DOHH2 (cell line): ENCODE results near the gene ALKAL2.

Source experiments
- H3F3A ChIP-seq: fragments of 200-600 bp; sonication (generic), shearing (Covaris generic); 2 replicates; pipeline ENCODE4 v1.6.0; 2016; ENCODE audit warnings: antibody characterized with exemption, mild to moderate bottlenecking; ENCODE audit not compliant: control insufficient read depth, insufficient read depth
- H3K27ac ChIP-seq: fragments of 200-600 bp; sonication (generic); 2 replicates; pipeline ENCODE4 v1.5.1; 2014; ENCODE audit warnings: low read depth, mild to moderate bottlenecking, low read length, moderate library complexity
- H3K27me3 ChIP-seq: fragments of 200-600 bp; sonication (generic); 2 replicates; pipeline ENCODE4 v1.6.1; 2014; ENCODE audit warnings: mild to moderate bottlenecking, low read length, mixed read lengths; ENCODE audit not compliant: control insufficient read depth
- H3K36me3 ChIP-seq: fragments of 200-600 bp; sonication (generic); 2 replicates; pipeline ENCODE4 v1.6.1; 2014; ENCODE audit warnings: mild to moderate bottlenecking, low read length, moderate library complexity, mixed read lengths; ENCODE audit not compliant: control insufficient read depth
- H3K4me1 ChIP-seq: fragments of 200-600 bp; sonication (generic); 2 replicates; pipeline ENCODE4 v1.6.1; 2014; ENCODE audit warnings: mild to moderate bottlenecking, low read length, mixed read lengths; ENCODE audit not compliant: control insufficient read depth
- H3K4me2 ChIP-seq: fragments of 200-600 bp; sonication (generic); 2 replicates; pipeline ENCODE4 v1.6.0; 2014; ENCODE audit warnings: mild to moderate bottlenecking, low read length, moderate library complexity
- H3K4me3 ChIP-seq: fragments of 200-600 bp; sonication (generic); 2 replicates; pipeline ENCODE4 v1.5.1; 2014; ENCODE audit warnings: mild to moderate bottlenecking, low read length, mixed read lengths
- H3K79me2 ChIP-seq: fragments of 200-600 bp; sonication (generic); 2 replicates; pipeline ENCODE4 v1.6.1; 2014; ENCODE audit warnings: mild to moderate bottlenecking, low read length, mixed read lengths; ENCODE audit not compliant: control insufficient read depth
- H3K9me2 ChIP-seq: fragments of 200-600 bp; sonication (generic); replicated peaks from 2 replicates; pipeline ENCODE4 v1.6.1; 2014; ENCODE audit warnings: mild to moderate bottlenecking, low read length, mixed read lengths; ENCODE audit not compliant: control insufficient read depth
- H3K9me3 ChIP-seq: fragments of 200-600 bp; sonication (generic); 2 replicates; pipeline ENCODE4 v1.6.1; 2014; ENCODE audit warnings: antibody characterized with exemption, low read length, mixed read lengths; ENCODE audit not compliant: control insufficient read depth, insufficient read depth
- H4K20me1 ChIP-seq: fragments of 200-600 bp; sonication (generic); 2 replicates; pipeline ENCODE4 v1.6.0; 2014; ENCODE audit warnings: low read depth, mild to moderate bottlenecking, antibody characterized with exemption, low read length, moderate library complexity; ENCODE audit not compliant: control insufficient read depth, insufficient read depth
- EZH2phosphoT487 ChIP-seq: fragments of 200-600 bp; sonication (generic); IDR thresholded peaks from 2 replicates; pipeline ENCODE4 v1.6.1; 2017; ENCODE audit warnings: borderline replicate concordance, mild to moderate bottlenecking, antibody characterized with exemption, low read length, moderate library complexity, mixed read lengths
- TF ChIP-seq, protein P1 (sequence below): fragments of 200-600 bp; sonication (generic); IDR thresholded peaks from one replicate; pipeline ENCODE4 v1.5.1; 2014; ENCODE audit warnings: antibody characterized with exemption, mild to moderate bottlenecking, low read depth, low read length; ENCODE audit not compliant: poor library complexity, severe bottlenecking

The ALKAL2 gene

DNA sequence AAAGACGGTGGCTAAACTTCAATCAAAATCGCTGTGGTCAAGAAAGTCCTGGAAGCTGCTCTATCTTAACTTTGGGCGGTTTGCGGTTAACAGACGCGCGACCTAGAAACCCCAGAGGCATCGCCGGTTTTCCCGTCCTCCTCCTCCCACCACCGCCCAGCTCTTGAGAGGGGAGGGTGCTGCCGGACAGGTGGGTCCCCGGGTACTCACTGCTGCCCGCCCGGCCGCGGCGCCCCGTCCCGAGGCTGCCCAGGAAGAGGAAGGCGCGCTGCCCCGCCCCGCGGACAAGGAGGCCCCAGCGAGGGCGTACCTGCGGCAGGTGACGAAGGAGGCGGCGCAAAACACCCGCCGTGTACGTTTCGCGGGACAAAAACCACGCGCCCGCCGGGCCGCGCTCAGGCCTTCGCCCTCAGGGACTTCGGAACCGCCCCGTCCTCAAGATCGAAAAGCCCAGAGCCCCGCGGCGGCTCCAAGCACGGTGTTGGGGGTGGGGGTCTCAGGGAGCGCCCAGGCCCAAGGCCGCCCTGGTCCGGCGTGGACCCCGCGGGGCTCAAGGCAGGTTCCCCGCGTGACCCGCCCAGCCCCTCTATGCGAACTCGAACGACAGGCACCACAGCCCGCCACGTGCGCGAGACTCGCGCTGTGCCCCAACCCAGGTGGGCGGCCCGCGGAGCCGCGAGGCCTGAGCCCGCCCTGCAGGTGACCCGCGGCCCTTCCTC is 24.0 kb downstream of the ALKAL2 start, which contains the start of gene SH3YL1:
Gene SH3YL1, minus strand, starts transcription at position 259 of the 719 bp plus-strand sequence. Its CDS starts 48 bp downstream, at position 211.
- H3K36me3 ChIP-seq = peaks cover 38% of the 10 kb centered on the region
- H3K27ac ChIP-seq = peak within 1 kb of the TSS; percentile 55; the same call in 1 of the 2 replicates
- peaks cover 55% of the 10 kb centered on the region for H3K79me2 ChIP-seq
- peak within 1 kb of the TSS; percentile 100 for H3K4me3 ChIP-seq
- H3K27me3 ChIP-seq = no peaks in the 10 kb centered on the region
- peaks cover 42% of the 10 kb centered on the region for H3K4me1 ChIP-seq
- no peaks in the 10 kb centered on the region for H3K9me3 ChIP-seq
- peak within 1 kb of the TSS; percentile 93 for H3K4me2 ChIP-seq
- TF ChIP-seq, protein P1, sequence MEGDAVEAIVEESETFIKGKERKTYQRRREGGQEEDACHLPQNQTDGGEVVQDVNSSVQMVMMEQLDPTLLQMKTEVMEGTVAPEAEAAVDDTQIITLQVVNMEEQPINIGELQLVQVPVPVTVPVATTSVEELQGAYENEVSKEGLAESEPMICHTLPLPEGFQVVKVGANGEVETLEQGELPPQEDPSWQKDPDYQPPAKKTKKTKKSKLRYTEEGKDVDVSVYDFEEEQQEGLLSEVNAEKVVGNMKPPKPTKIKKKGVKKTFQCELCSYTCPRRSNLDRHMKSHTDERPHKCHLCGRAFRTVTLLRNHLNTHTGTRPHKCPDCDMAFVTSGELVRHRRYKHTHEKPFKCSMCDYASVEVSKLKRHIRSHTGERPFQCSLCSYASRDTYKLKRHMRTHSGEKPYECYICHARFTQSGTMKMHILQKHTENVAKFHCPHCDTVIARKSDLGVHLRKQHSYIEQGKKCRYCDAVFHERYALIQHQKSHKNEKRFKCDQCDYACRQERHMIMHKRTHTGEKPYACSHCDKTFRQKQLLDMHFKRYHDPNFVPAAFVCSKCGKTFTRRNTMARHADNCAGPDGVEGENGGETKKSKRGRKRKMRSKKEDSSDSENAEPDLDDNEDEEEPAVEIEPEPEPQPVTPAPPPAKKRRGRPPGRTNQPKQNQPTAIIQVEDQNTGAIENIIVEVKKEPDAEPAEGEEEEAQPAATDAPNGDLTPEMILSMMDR = no peak
- TF ChIP-seq EZH2phosphoT487 = no peak
- no peaks in the 10 kb centered on the region for H3F3A ChIP-seq
- H4K20me1 ChIP-seq = peaks cover 32% of the 10 kb centered on the region
- no peaks in the 10 kb centered on the region for H3K9me2 ChIP-seq

DNA sequence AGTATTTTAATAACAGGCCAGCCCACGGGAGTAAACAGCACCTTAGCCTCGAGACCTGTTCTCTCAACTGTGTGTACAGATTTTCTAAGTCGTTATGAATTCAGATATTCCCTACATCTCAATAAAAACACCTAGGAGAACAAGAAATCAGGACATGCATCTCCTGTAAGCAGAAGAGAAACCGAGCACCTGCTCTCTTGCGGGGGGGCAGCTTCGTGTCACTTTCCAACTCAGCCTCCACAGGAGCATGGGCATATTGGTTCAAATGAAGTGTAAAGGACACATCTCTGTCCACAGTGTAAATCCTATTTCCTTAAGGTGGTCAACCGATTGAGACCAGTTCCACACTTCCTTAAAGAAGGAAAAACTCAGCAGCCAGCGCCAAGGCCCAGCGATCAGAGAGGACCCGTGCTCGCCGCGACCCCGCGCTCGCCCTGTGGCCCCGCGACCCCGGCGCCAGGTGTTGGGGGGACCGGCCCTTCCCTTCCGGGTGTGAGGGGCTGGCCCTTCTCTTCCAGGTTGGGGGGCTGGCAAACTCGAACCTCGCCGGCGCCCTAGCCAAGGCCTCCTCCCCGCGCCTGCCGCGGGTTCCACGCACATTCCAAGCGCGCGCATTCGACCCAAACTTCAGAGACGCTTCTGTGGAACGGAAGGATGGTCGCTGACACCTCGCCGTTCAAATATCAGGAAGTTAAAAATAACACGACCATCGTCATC is 24.7 kb downstream of the ALKAL2 start:
- H3K9me2 ChIP-seq = no peaks in the 10 kb centered on the region
- H3K27me3 ChIP-seq = no peaks in the 10 kb centered on the region
- H3K4me1 ChIP-seq = peaks cover 35% of the 10 kb centered on the region
- TF ChIP-seq EZH2phosphoT487 = no peak
- TF ChIP-seq, protein P1 = no peak
- peaks cover 47% of the 10 kb centered on the region for H3K79me2 ChIP-seq
- peak overlapping the region; percentile 100 for H3K4me3 ChIP-seq
- peaks cover 30% of the 10 kb centered on the region for H4K20me1 ChIP-seq
- peak overlapping the region; percentile 93; the same call in 1 of the 2 replicates for H3K4me2 ChIP-seq
- H3K27ac ChIP-seq = no peak overlapping the region
- H3K36me3 ChIP-seq = peaks cover 33% of the 10 kb centered on the region
- peaks cover 4% of the 10 kb centered on the region; the same call in 1 of the 2 replicates for H3K9me3 ChIP-seq
- no peaks in the 10 kb centered on the region for H3F3A ChIP-seq

DNA sequence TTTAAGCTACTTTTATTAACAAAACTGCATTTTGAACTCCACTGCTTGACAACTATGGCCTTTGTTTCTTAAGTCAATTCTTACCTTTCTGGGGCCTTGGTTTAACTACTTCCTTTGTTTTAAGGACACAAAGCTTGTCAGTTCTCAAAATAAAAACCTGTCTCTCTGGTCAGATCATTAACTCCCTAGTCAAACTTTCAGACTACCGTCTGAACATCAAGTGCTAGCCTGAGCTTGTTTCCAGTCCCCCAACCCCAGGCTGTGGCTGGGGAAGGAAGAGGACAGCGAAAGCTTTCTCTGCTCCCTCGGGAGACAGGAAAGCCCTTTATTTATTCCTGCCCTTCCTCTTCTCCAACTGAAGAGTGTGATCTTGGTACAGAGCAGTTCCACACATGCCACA is 25.8 kb downstream of the ALKAL2 start:
- H3K27me3 ChIP-seq = no peaks in the 10 kb centered on the region
- peaks cover 23% of the 10 kb centered on the region for H3K36me3 ChIP-seq
- H3F3A ChIP-seq = 0 out of 2 replicates have a peak, but pooled peaks cover 3% of the 10 kb centered on the region
- H3K4me1 ChIP-seq = peaks cover 24% of the 10 kb centered on the region
- no peaks in the 10 kb centered on the region for H3K9me2 ChIP-seq
- peaks cover 8% of the 10 kb centered on the region for H3K9me3 ChIP-seq
- H3K27ac ChIP-seq = no peak overlapping the region
- no peak overlapping the region for H3K4me3 ChIP-seq
- peaks cover 37% of the 10 kb centered on the region for H3K79me2 ChIP-seq
- no peak overlapping the region for H3K4me2 ChIP-seq
- H4K20me1 ChIP-seq = peaks cover 19% of the 10 kb centered on the region; the same call in 1 of the 2 replicates
- TF ChIP-seq EZH2phosphoT487 = no peak
- TF ChIP-seq, protein P1 = no peak
